ENCODE data around the gene TSPAN9.
A peak's percentile ranks its signal among the peaks of the same experiment; 100 is the strongest.

Gene TSPAN9

GRCh38 chr12:3040026-3040656, 37.0 kb upstream of the TSPAN9 start:
- DNase-seq (ENCODE audit: low spot score) = no peak
- TF ChIP-seq, protein P1, sequence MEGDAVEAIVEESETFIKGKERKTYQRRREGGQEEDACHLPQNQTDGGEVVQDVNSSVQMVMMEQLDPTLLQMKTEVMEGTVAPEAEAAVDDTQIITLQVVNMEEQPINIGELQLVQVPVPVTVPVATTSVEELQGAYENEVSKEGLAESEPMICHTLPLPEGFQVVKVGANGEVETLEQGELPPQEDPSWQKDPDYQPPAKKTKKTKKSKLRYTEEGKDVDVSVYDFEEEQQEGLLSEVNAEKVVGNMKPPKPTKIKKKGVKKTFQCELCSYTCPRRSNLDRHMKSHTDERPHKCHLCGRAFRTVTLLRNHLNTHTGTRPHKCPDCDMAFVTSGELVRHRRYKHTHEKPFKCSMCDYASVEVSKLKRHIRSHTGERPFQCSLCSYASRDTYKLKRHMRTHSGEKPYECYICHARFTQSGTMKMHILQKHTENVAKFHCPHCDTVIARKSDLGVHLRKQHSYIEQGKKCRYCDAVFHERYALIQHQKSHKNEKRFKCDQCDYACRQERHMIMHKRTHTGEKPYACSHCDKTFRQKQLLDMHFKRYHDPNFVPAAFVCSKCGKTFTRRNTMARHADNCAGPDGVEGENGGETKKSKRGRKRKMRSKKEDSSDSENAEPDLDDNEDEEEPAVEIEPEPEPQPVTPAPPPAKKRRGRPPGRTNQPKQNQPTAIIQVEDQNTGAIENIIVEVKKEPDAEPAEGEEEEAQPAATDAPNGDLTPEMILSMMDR (IDR thresholded peaks at IDR 0.05; ENCODE audit: extremely low read depth, missing control alignments) = no peak

DNA sequence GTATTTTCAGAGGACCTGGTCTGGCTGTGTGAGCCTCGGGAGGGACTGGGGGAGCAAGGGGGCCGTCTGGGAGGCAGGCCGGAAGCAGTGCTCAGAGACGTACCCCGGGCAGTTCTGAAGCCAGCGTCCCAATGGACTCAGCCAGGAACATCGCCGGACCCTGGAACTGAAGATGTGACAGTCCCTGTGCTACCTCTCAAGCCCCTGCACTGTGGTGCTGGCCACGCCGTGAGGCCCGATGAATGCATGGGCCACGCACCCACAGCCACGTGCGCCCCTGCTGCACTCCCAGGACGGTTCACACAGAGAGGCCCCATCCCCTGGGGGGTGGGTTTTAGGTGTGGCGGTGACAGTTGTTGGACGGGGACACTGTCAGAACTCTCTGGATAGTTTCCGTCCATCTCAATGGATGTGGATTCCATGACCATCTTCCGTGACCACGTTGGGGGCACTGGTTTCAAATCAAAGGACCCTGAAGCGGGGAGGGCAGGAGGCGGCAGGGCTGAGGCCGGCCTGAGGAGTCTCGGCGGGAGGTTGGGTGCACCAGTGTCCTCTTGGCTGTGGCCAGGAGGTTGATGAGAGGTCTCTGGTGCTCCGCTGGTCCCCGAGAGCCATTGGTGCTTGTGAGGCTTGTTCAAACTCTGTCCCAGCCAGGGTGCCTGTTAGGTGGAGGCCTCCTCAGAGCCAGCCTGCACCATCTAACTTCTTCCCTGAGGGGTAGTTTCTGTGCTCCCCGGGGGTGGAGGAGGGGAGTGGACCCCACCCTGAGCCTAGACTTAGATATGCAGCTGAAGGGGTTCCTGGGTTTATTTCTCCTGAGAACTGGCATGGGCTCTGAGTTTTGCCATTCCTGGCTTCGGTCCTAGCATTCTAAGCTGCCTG, 36.3 kb upstream of the TSPAN9 start:
- no peak for DNase-seq (ENCODE audit: low spot score)

DNA sequence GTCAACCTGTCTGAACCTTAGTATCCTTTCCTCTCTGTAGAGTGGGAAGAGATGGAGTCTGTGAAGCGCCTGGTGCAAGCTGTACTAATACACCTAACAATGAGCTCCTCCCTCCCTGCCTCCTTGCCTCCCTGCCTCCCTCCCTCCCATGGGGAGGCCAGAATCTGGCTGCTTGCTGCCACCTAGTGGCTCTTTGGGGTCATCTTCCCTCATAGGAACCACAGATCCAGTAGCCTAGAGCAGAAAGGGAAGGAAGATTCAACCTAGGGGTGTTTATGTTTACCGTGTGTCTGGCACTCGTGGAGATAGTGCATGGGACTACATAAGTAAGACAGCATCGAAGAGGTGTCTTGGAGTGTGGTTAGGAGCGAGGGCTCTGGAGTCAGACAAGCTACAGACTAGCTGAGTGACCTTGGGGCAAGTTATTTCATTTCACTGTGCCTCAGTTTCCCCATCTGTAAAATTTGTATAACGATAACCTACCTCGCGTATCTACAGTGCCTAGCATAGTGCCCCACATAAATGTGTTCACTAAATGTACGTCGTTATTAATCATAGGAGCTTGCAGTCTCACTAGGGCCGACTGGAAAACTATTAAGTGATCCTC, 35.5 kb upstream of the TSPAN9 start:
- TF ChIP-seq, protein P1 (IDR thresholded peaks at IDR 0.05; ENCODE audit: extremely low read depth, missing control alignments) = peak; percentile 60
- peak; percentile 85 for DNase-seq (ENCODE audit: low spot score)

More for the DNA sequence above, 36.3 kb upstream of the TSPAN9 start:
- TF ChIP-seq, protein P1 (IDR thresholded peaks at IDR 0.05; ENCODE audit: extremely low read depth, missing control alignments) = no peak

DNA sequence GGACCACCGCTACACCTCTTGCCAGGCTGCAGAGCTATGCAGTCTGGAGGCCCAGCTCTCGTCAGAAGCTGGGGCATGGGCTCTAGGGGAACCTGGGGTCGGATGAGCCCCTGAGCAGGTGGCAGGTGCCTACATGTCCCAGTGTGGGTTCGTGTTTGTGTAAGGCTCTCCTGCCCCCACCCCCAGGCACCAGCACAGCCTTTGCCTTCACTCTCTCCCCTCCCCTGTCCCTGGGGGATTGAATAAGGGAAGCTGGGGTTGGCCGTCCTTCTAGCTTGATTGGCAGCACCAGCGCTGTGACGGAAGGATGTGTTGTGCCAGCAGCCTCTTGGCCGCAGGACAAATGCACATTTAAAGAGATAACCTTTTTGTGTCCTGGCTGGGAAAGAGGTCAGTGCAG, 34.8 kb upstream of the TSPAN9 start:
- no peak for DNase-seq (ENCODE audit: low spot score)
- TF ChIP-seq, protein P1 (IDR thresholded peaks at IDR 0.05; ENCODE audit: extremely low read depth, missing control alignments) = no peak

- TF ChIP-seq, protein P1 (IDR thresholded peaks at IDR 0.05; ENCODE audit: extremely low read depth, missing control alignments) = no peak
- no peak for DNase-seq (ENCODE audit: low spot score)
These were observed 34.4 kb upstream of the TSPAN9 start for GRCh38 chr12:3042826-3043225.

DNA sequence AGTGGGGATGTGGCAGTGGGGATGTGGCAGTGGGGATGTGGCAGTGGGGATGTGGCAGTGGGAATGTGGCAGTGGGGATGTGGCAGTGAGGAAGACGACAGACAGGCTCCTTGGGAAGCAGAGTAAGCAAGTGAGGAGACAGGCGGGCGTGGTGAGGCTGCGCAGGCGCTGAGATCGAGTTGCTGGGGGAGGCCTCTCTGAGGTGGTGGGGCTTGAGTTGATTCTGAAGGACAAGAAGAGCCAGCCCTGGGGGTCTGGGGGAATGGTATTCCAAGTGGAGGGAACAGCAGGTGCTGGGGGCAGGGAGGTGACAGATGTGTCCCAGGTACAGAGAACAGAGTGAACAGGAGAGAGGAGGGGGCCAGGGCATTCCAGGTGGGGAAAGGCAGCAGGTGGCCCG, 33.8 kb upstream of the TSPAN9 start:
- DNase-seq (ENCODE audit: low spot score) = no peak
- TF ChIP-seq, protein P1 (IDR thresholded peaks at IDR 0.05; ENCODE audit: extremely low read depth, missing control alignments) = no peak

DNA sequence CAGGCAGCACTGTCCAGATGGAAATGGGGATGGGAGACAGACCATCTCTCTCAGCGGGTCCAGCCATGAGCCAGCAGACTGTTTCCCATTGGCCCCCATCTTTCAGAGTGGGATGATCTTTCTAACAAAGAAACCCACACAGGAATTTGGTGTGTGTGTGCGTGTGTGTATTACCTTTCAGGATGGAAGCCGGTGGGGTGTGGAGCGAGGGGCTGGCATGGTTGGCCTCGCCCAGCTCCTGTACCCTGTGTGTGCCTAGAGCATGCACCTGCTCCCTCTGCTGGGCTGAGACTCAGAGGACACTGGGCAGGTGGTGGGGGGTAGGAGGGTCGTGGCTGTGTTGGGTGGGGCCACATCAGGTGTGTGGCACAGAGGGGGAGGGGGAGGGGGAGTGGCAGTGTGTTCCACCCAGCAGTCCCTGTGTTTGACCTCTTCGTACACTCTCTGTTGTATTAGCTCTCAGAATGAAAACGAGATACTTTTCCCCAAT, 33.0 kb upstream of the TSPAN9 start:
- no peak for DNase-seq (ENCODE audit: low spot score)
- TF ChIP-seq, protein P1 (IDR thresholded peaks at IDR 0.05; ENCODE audit: extremely low read depth, missing control alignments) = no peak

All from GM20000 (cell line).